Cerebellar cortex (tissue), 1 donor: ENCODE data around the gene PSMB3.
"Not testable (repeated sequence)": the region's sequence is repeated elsewhere in the genome, so short reads cannot be mapped to it uniquely, and the experiment has no call there.

Experiments used
- DNase-seq: peaks from one replicate; pipeline ENCODE4 v3.0.0-alpha.2; 2015; ENCODE audit warnings: low spot score

The PSMB3 gene

GRCh38 chr17:38716368-38717005, 36.1 kb upstream of the PSMB3 start:
- no peak for DNase-seq

GRCh38 chr17:38717139-38717745, 35.3 kb upstream of the PSMB3 start:
- peak; percentile 76 for DNase-seq

GRCh38 chr17:38719289-38719942, 33.1 kb upstream of the PSMB3 start:
- DNase-seq: no peak

- DNase-seq: no peak
Observed at GRCh38 chr17:38719943-38720641, 32.4 kb upstream of the PSMB3 start.

- DNase-seq: no peak
Observed at GRCh38 chr17:38720941-38721340, 31.6 kb upstream of the PSMB3 start.

DNA sequence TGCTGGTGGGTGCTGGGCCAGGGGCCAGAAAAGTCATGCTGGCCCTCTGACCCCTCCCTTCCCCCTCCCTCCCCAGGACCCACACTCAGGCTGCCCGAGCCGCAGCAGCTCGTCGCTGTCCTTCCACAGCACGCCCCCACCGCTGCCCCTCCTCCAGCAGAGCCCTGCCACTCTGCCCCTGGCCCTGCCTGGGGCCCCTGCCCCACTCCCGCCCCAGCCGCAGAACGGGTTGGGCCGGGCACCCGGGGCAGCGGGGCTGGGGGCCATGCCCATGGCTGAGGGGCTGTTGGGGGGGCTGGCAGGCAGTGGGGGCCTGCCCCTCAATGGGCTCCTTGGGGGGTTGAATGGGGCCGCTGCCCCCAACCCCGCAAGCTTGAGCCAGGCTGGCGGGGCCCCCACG, 30.7 kb upstream of the PSMB3 start:
- DNase-seq: no peak

GRCh38 chr17:38724337-38724988, 28.1 kb upstream of the PSMB3 start:
- no peak for DNase-seq

DNA sequence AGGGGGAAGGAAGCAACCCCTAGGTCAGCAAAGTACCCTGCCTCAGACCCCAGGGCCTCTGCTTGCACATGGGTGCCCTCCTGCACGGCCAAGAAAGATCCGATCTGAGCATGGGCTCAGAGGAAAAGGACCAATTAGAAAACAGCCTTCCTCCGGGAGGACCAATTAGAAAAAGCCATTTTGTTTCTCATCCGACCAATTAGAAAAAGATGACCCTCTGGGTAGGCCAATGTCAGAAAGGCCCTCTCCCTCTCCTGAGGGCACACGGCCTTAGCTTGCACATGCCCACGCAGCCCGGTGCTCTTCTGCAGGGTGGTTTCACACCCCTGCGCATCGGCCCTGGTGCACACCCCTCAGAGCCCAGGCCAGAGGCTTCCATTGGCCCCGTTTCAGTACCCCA, 27.5 kb upstream of the PSMB3 start:
- DNase-seq: peak; percentile 68

GRCh38 chr17:38726145-38726544, 26.4 kb upstream of the PSMB3 start:
- DNase-seq: not testable (repeated sequence)

GRCh38 chr17:38727736-38728135, 24.8 kb upstream of the PSMB3 start:
- no peak for DNase-seq

GRCh38 chr17:38728290-38728831, 24.2 kb upstream of the PSMB3 start:
- DNase-seq: no peak

DNA sequence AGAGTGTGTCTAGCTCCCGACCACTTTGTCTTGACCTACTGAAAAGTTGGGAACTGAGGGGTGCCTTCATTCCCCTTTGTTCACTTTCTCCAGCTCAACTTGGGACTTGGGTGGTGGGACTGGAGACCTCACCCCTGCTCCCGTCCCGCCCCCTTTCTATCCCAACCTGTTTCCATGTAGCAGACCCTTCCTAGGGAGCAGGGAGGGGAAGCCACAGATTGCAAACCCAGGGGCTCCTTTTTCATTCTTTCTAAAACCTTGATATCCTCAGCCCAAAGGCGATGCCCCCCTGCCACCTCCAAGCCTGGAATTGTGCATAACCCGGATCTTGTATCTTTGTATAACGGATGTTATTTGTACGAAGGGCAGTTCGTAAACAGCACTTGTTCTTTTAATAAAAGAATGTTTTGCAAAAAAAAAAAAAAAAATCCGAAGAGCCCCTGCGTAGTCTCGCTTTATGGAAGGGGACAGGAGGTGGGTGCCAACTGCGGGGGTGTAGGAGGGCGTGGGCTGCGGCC, 23.1 kb upstream of the PSMB3 start:
- no peak for DNase-seq

DNA sequence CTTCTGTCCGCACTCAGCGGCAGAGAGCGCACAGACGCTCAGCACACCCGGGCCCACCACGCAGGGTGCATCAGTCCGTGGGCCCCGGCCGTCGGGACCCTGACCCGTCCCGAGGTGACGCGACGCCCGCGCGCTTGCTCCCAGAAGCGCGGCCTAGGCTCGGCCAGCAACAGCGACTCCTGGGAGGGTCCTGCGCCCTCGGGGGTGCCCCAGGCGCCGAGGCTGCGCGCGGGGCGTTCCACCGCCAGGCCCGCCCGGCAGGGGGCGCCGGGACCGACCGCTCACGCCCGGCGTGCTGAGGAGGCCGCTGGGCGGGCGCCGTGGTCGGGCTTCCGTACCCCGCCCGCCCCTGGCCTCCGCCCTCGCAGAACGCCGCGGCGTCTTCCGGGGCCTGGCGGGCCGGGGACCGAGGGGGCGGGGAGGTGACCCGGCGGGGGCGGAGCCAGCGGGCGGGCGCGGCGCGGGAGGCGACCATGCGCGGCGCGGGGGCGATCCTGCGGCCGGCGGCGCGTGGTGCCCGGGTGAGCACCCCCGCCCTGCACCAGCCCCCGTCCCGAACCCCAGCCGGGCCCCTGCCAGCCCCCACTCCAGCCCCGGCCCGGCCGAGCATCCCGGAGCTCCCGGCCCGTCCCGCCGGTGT, 22.5 kb upstream of the PSMB3 start, which contains the start of gene CISD3:
CISD3 (plus strand) TSS at position 456 of the 640 bp plus-strand sequence; CDS start at position 474, 18 bp downstream.
- DNase-seq: no peak

DNA sequence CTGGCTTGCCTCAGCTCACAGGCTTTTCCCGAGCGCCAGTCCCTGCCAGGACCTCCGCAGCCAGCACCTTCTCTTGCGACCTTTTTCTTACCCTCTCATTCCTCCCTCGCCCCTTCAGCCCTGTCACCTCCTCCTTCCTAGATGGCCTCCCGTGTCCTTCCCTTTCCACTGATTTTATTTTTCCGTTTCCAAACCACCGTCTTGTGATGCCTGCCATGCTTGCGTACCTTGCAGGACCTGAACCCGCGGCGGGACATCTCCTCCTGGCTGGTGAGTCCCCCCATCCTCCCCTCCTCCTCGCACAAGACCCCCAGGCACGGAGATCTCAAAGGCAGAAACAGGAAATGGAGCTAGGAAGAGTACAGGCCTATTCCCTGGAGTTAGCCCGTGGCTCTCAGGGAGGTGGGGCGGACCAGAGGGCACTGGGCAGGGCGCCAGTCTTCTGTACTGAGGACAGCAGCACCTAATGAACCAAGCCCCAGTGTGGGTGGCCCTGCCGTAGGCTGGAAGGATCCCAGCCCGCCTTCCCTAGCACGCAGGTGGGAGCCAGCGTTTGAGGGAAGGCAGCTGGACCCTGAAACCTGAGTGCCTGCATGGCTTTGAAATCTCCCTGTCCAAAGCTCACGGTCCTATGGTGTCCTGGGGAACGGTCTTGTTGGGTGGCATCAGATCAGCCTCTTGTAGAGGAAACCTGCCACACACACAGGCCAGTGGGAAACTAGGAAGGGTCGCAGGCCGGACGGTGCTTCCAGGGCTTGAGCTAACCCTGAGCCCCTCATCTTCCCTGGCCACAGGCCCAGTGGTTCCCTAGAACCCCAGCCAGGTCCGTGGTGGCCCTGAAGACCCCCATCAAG, 21.8 kb upstream of the PSMB3 start:
- no peak for DNase-seq

GRCh38 chr17:38731526-38732294, 20.8 kb upstream of the PSMB3 start:
- no peak for DNase-seq

GRCh38 chr17:38732376-38733281, 19.9 kb upstream of the PSMB3 start:
- no peak for DNase-seq

- DNase-seq: no peak
Observed at GRCh38 chr17:38733282-38733981, 19.1 kb upstream of the PSMB3 start.
